WERI-Rb-1 (cell line): ENCODE measurements around the gene NTNG2.

ENCODE experiments used
- DNase-seq: peaks from one replicate; pipeline ENCODE4 v3.0.0-alpha.2; 2020
- H3K27ac ChIP-seq: fragments of 250-450 bp; sonication (Bioruptor Pico); 2 replicates; pipeline ENCODE4 v1.5.1; 2020; ENCODE audit warnings: mild to moderate bottlenecking, moderate library complexity
- H3K27me3 ChIP-seq: fragments of 250-450 bp; sonication (Bioruptor Pico); 2 replicates; pipeline ENCODE4 v1.5.1; 2021; ENCODE audit warnings: mild to moderate bottlenecking, low read depth, moderate library complexity; ENCODE audit not compliant: insufficient read depth, severe bottlenecking
- H3K36me3 ChIP-seq: fragments of 250-450 bp; sonication (Bioruptor Pico); 2 replicates; pipeline ENCODE4 v1.5.1; 2020; ENCODE audit warnings: mild to moderate bottlenecking, moderate library complexity
- H3K4me3 ChIP-seq: 2 replicates; pipeline ENCODE4 v1.5.1; 2011; ENCODE audit warnings: low read depth, mild to moderate bottlenecking, control low read depth, low read length
- H3K9me3 ChIP-seq: fragments of 250-450 bp; sonication (Bioruptor Pico); 2 replicates; pipeline ENCODE4 v1.5.1; 2021; ENCODE audit warnings: mild to moderate bottlenecking, moderate library complexity; ENCODE audit not compliant: severe bottlenecking
- CTCF ChIP-seq: IDR thresholded peaks from 2 replicates; pipeline ENCODE4 v1.5.1; 2011; ENCODE audit warnings: low read depth, mild to moderate bottlenecking, control low read depth, inconsistent platforms, low read length

Gene NTNG2

DNA sequence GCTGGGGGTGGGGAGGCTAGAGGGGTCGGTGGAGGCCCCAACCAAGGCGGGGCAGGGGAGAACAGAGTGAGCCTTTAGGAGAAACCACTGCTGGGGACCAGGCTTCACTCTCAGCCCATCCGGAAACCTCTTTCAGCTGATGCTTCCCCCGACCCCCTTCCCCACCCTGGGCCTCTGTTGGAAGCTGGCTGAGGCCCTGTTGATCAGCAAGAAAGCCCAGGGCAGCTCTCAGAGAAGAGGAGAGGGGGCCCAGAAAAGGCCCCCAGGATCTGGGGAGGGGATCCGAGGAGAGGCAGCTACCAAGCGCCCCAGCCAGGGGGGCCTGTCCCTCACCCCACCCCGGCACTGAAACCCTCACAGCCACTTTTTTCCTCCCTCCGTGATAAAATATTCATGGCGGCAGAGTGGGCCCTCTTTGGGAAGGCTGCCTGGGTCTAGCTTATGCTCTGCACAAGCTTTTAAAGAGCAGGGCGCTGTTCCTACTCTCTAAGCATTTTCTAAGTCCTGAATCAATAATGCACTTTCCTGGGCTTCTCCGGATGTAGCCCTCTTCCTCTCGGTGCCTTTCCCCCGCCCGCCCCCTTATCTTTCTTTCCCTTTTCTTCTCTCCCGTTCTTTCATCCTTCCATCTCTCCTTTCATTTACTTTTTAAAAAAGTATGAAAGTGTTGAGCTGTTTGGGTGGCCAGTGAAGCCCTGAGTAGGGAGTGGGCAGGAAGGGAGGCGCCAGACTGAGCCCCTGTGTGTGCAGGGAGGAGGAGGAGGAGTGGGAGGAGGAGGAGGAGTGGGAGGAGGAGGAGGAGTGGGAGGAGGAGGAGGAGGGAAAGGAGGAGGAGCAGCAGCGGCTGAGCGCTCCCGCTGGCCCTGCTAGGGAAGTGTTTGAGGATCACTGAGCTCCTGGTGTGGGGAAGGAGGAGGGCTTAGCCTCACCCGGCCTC lies 23.5 kb downstream of the NTNG2 start:
- peak; percentile 81 for DNase-seq
- 0 out of 2 replicates have a peak, but pooled peaks have one; percentile 28 for TF ChIP-seq CTCF
- H3K9me3 ChIP-seq = no peaks in the 10 kb centered on the region
- H3K4me3 ChIP-seq = no peak overlapping the region
- H3K27me3 ChIP-seq = no peaks in the 10 kb centered on the region
- peak overlapping the region; percentile 81 for H3K27ac ChIP-seq
- H3K36me3 ChIP-seq = peaks cover 7% of the 10 kb centered on the region; the same call in 1 of the 2 replicates

GRCh38 chr9:132187121-132187620 lies 25.3 kb downstream of the NTNG2 start:
- Histone ChIP-seq H3K9me3 (no peaks in the 10 kb centered on the region), H3K27me3 (no peaks in the 10 kb centered on the region), H3K27ac (peak overlapping the region; percentile 52), H3K36me3 (peaks cover 9% of the 10 kb centered on the region; the same call in 1 of the 2 replicates), H3K4me3 (no peak overlapping the region)
- TF ChIP-seq CTCF = 0 out of 2 replicates have a peak, but pooled peaks have one; percentile 7
- no peak for DNase-seq

- peaks cover 10% of the 10 kb centered on the region for H3K36me3 ChIP-seq
- H3K9me3 ChIP-seq = no peaks in the 10 kb centered on the region
- 0 out of 2 replicates have a peak overlapping the region, but pooled peaks have one; percentile 1 for H3K27ac ChIP-seq
- TF ChIP-seq CTCF = no peak
- DNase-seq = no peak
- H3K4me3 ChIP-seq = no peak overlapping the region
- no peaks in the 10 kb centered on the region for H3K27me3 ChIP-seq
Observed at GRCh38 chr9:132190966-132191365, 29.1 kb downstream of the NTNG2 start.

GRCh38 chr9:132192728-132193127 lies 30.9 kb downstream of the NTNG2 start:
- Histone ChIP-seq H3K9me3 (no peaks in the 10 kb centered on the region), H3K4me3 (peak overlapping the region; percentile 5; the same call in 1 of the 2 replicates), H3K27ac (peak overlapping the region; percentile 93), H3K27me3 (no peaks in the 10 kb centered on the region), H3K36me3 (peaks cover 18% of the 10 kb centered on the region)
- no peak for TF ChIP-seq CTCF
- peak; percentile 94 for DNase-seq

DNA sequence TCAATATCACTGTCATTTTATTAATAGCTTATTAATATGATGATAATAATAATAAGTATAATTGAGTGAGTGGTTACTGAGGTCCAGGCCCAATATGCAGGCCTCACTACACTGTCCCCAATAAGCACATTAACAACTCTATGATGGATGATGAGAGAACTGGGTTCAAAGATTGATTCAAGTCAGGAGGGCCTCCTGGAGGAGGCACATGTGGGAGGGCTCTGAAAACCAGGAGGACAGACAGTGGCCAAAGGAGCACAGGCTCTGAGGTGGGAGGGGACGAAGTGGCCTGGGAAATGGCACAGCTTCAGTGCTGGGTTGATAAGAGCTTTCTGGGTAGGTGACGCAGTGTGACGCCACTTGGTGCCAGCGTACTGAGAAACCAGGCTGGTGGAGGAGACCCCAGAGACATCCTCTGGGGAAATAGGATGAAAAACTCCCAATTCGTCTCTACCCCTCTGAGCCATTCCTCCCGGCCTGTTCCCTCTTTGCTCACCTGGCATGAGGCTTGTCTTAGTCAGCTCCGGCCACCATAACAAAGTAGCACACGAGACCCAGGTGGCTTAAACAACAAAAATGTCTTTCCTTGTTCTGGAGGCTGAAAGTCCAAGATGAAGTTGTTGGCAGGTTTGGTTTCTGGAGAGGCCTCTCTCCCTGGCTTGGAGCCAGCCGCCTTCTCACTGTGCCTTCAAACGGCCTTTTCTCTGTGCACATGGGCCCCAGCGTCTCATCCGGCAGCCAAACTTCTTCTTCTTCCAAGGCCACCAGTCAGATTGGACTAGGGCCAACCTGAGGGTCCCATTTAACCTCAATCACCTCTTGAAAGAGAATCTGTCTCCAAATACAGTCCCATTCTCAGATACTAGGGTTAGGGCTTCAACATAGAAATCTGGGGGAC lies 31.6 kb downstream of the NTNG2 start:
- Histone ChIP-seq H3K27me3 (no peaks in the 10 kb centered on the region), H3K36me3 (peaks cover 25% of the 10 kb centered on the region), H3K27ac (peak overlapping the region; percentile 93), H3K4me3 (no peak overlapping the region), H3K9me3 (no peaks in the 10 kb centered on the region)
- DNase-seq = no peak
- no peak for TF ChIP-seq CTCF
